Liver (tissue), 9 donors: ENCODE results near the gene NCAM1. TPM values are rescaled to one million over a fixed set of nuclear protein-coding genes. Genes with fewer than 3 reads are reported as not detected.

Source experiments
- DNase-seq: peaks from one replicate; pipeline ENCODE4 v3.0.0-alpha.2; 2017; ENCODE audit warnings: low spot score
- H3K27ac ChIP-seq, 2 donors: one replicate each; pipeline ENCODE4 v1.7.0; 2013; ENCODE audit warnings: inconsistent platforms in 2 of 2, low read length in 2 of 2, control low read depth in 1 of 2, low read depth in 1 of 2, mild to moderate bottlenecking in 1 of 2
- H3K27me3 ChIP-seq, 4 donors: one replicate each; pipeline versions ENCODE4 v1.6.1 to v1.7.0; 2013; ENCODE audit warnings: low read length in 3 of 4, inconsistent platforms in 1 of 4, mild to moderate bottlenecking in 1 of 4, moderate library complexity in 1 of 4; ENCODE audit not compliant: control insufficient read depth in 4 of 4, insufficient read depth in 4 of 4
- H3K36me3 ChIP-seq, 4 donors: one replicate each; pipeline versions ENCODE4 v1.6.1 to v1.7.0; 2013; ENCODE audit warnings: low read length in 3 of 4, mild to moderate bottlenecking in 3 of 4, low read depth in 1 of 4, moderate library complexity in 1 of 4; ENCODE audit not compliant: control insufficient read depth in 4 of 4, insufficient read depth in 3 of 4
- H3K4me1 ChIP-seq, 4 donors: one replicate each; pipeline versions ENCODE4 v1.6.1 to v1.7.0; 2013; ENCODE audit warnings: low read length in 3 of 4, mild to moderate bottlenecking in 3 of 4, moderate library complexity in 1 of 4; ENCODE audit not compliant: control insufficient read depth in 4 of 4, insufficient read depth in 4 of 4
- H3K4me3 ChIP-seq, 3 donors: one replicate each; pipeline versions ENCODE4 v1.6.1 to v1.7.0; 2013; ENCODE audit warnings: low read length in 3 of 3, control low read depth in 1 of 3, low read depth in 1 of 3, mild to moderate bottlenecking in 1 of 3
- H3K9ac ChIP-seq, 2 donors: one replicate each; pipeline ENCODE4 v1.7.0; 2013; ENCODE audit warnings: low read length in 2 of 2, mild to moderate bottlenecking in 2 of 2, moderate library complexity in 2 of 2, control low read depth in 1 of 2, low read depth in 1 of 2
- H3K9me3 ChIP-seq, 4 donors: one replicate each; pipeline versions ENCODE4 v1.6.1 to v1.7.0; 2013; ENCODE audit warnings: low read length in 3 of 4; ENCODE audit not compliant: control insufficient read depth in 4 of 4
- CTCF ChIP-seq: fragments of 150-350 bp; IDR thresholded peaks from 2 replicates; pipeline ENCODE4 v1.5.1; 2017; ENCODE audit warnings: improper control_type of control experiment, low read depth, low read length; ENCODE audit not compliant: missing input control
- EGR1 ChIP-seq, 2 donors: IDR thresholded peaks; 2 replicates each; pipeline ENCODE4 v1.6.1; 2016 to 2018; ENCODE audit warnings: antibody characterized with exemption in 2 of 2, low read depth in 2 of 2
- FOXA1 ChIP-seq: IDR thresholded peaks from 2 replicates; pipeline ENCODE4 v1.6.1; 2016; ENCODE audit warnings: antibody characterized with exemption
- GABPA ChIP-seq, 2 donors: IDR thresholded peaks in 1 of 2; conservative IDR thresholded peaks in 1 of 2; 2 replicates each; pipeline ENCODE4 v1.6.1; 2016; ENCODE audit warnings: antibody characterized with exemption in 2 of 2, mild to moderate bottlenecking in 1 of 2, moderate library complexity in 1 of 2
- HNF4A ChIP-seq, 2 donors: conservative IDR thresholded peaks; 2 replicates each; pipeline ENCODE4 v1.6.1; 2016; ENCODE audit warnings: antibody characterized with exemption in 2 of 2, mild to moderate bottlenecking in 2 of 2
- HNF4G ChIP-seq: IDR thresholded peaks from 2 replicates; pipeline ENCODE4 v1.6.1; 2016; ENCODE audit warnings: antibody characterized with exemption
- NR2F2 ChIP-seq: IDR thresholded peaks from 2 replicates; pipeline ENCODE4 v1.6.1; 2016; ENCODE audit warnings: antibody characterized with exemption
- RAD21 ChIP-seq, 2 donors: IDR thresholded peaks; 2 replicates each; pipeline ENCODE4 v1.6.1; 2016; ENCODE audit warnings: antibody characterized with exemption in 2 of 2, mild to moderate bottlenecking in 2 of 2
- REST ChIP-seq: IDR thresholded peaks from 2 replicates; pipeline ENCODE4 v1.6.1; 2016; ENCODE audit warnings: antibody characterized with exemption, mild to moderate bottlenecking
- RXRA ChIP-seq, 2 donors: IDR thresholded peaks; 2 replicates each; pipeline ENCODE4 v1.6.1; 2017 to 2018; ENCODE audit warnings: antibody characterized with exemption in 2 of 2, mild to moderate bottlenecking in 1 of 2
- SP1 ChIP-seq: IDR thresholded peaks from 2 replicates; pipeline ENCODE4 v1.6.1; 2018; ENCODE audit warnings: antibody characterized with exemption, mild to moderate bottlenecking
- TAF1 ChIP-seq: conservative IDR thresholded peaks from 2 replicates; pipeline ENCODE4 v1.6.1; 2016; ENCODE audit warnings: antibody characterized with exemption, mild to moderate bottlenecking
- ZBTB33 ChIP-seq: IDR thresholded peaks from 2 replicates; pipeline ENCODE4 v1.6.1; 2016; ENCODE audit warnings: antibody characterized with exemption
- WGBS: extraction: QIAGEN DNeasy Blood & Tissue Kit; methylation state at CpG from one replicate; pipeline ENCODE4 v1.1.7; 2013; 5-methylcytosine and 5-hydroxymethylcytosine counted together
- polyA plus RNA-seq, 2 donors: library from polyadenylated mRNA; stranded (reverse) in 1 of 2; unstranded in 1 of 2; fragments of 200-250 nt in 1 of 2; fragments of >200 nt in 1 of 2; fragmentation: Nextera tagmentation in 1 of 2; extraction: Ambion mirVana in 1 of 2; gene quantifications; one replicate each; pipeline versions ENCODE4 v1.2.1 to v1.2.3, GENCODE V29; 2013 to 2015
- total RNA-seq, 2 donors: library from RNA; depleted of rRNA; stranded (reverse); fragments of >200 nt; gene quantifications; one replicate each; pipeline ENCODE4 v1.2.3, GENCODE V29; 2014
- TF ChIP-seq, protein P1 (sequence below): IDR thresholded peaks from 2 replicates; pipeline ENCODE4 v1.6.1; 2016; ENCODE audit warnings: antibody characterized with exemption
- TF ChIP-seq, protein P2 (sequence below): IDR thresholded peaks from 2 replicates; pipeline ENCODE4 v1.6.1; 2016; ENCODE audit warnings: antibody characterized with exemption
- donor health status: healthy.
- donor health status: healthy.
- donor health status: healthy.
- donor health status: healthy.
- donor health status: healthy.

Gene NCAM1
- total and polyA plus RNA-seq, 4 donors, result 0.65 to 2.1 (median 0.88) TPM

- no peak overlapping the region for H3K27ac ChIP-seq
- H3K9ac ChIP-seq, result no peak overlapping the region
- no peaks in the 10 kb centered on the region for H3K36me3 ChIP-seq
- no peaks in the 10 kb centered on the region for H3K9me3 ChIP-seq
- peaks cover 0 to 3% (median 0%) of the 10 kb centered on the region in 4 donors for H3K27me3 ChIP-seq
- DNase-seq, result no peak
- TF ChIP-seq CTCF, result no peak
- TF ChIP-seq, protein P1, sequence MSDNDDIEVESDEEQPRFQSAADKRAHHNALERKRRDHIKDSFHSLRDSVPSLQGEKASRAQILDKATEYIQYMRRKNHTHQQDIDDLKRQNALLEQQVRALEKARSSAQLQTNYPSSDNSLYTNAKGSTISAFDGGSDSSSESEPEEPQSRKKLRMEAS, result no peak
- TF ChIP-seq, protein P2, sequence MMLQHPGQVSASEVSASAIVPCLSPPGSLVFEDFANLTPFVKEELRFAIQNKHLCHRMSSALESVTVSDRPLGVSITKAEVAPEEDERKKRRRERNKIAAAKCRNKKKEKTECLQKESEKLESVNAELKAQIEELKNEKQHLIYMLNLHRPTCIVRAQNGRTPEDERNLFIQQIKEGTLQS, result no peak
- TF ChIP-seq FOXA1, result no peak
- TF ChIP-seq EGR1 (IDR thresholded peaks at IDR 0.05; ENCODE audit: low read depth in 2 of 2), result no peak
- TF ChIP-seq TAF1, result no peak
- no peak for TF ChIP-seq REST
- no peak for TF ChIP-seq HNF4G
- no peak for TF ChIP-seq SP1
- TF ChIP-seq NR2F2, result no peak
- no peak for TF ChIP-seq RAD21 (IDR thresholded peaks at IDR 0.05)
- no peak for TF ChIP-seq ZBTB33
- TF ChIP-seq GABPA (IDR thresholded peaks at IDR 0.05 in 1 of 2, conservative IDR thresholded peaks at IDR 0.05 in 1 of 2), result no peak
- TF ChIP-seq RXRA (IDR thresholded peaks at IDR 0.05), result no peak
- TF ChIP-seq HNF4A (conservative IDR thresholded peaks at IDR 0.05), result no peak
- WGBS, result 71% methylated on average over 10 of the region's 10 CpGs
- no peaks in the 10 kb centered on the region for H3K4me1 ChIP-seq
- no peak overlapping the region for H3K4me3 ChIP-seq
Observed at GRCh38 chr11:113178381-113179070, 217.3 kb downstream of the NCAM1 start.
